Stimulated activated CD4-positive, alpha-beta T cell treated with anti-CD3 and anti-CD28 coated beads, Interleukin-1b, Interleukin-23, amount 100 ng/mL, for 1 hour (primary cell): ENCODE data around the gene CPNE7.

Source experiments
- DNase-seq, 2 donors: peaks; one replicate each; pipeline ENCODE4 v3.0.0-alpha.2; 2020; ENCODE audit warnings: low read depth in 2 of 2

The CPNE7 gene

GRCh38 chr16:89575247-89576152, at the start of gene CPNE7:
CPNE7 (plus strand) TSS chr16:89575758; CDS start chr16:89575898, 140 bp downstream.
- no peak for DNase-seq

GRCh38 chr16:89529097-89529496, 46.5 kb upstream of the CPNE7 start:
- no peak for DNase-seq

- DNase-seq, result no peak
Observed at GRCh38 chr16:89530401-89531381, 44.9 kb upstream of the CPNE7 start.

GRCh38 chr16:89531821-89532526, 43.6 kb upstream of the CPNE7 start:
- DNase-seq, result no peak

- DNase-seq, result peak in 1 of 2 donors; percentile 11
Observed at GRCh38 chr16:89534252-89534756, 41.3 kb upstream of the CPNE7 start.

- no peak for DNase-seq
Observed at GRCh38 chr16:89536371-89536770, 39.2 kb upstream of the CPNE7 start.

GRCh38 chr16:89536886-89537548, 38.5 kb upstream of the CPNE7 start:
- no peak for DNase-seq

- DNase-seq, result no peak
Observed at GRCh38 chr16:89537549-89537925, 38.0 kb upstream of the CPNE7 start.

- DNase-seq, result no peak
Observed at GRCh38 chr16:89538286-89538685, 37.3 kb upstream of the CPNE7 start.

- no peak for DNase-seq
Observed at GRCh38 chr16:89540557-89540956, 35.0 kb upstream of the CPNE7 start.

- no peak for DNase-seq
Observed at GRCh38 chr16:89541792-89542191, 33.8 kb upstream of the CPNE7 start.

GRCh38 chr16:89544113-89544512, 31.4 kb upstream of the CPNE7 start:
- no peak for DNase-seq

- DNase-seq, result no peak
Observed at GRCh38 chr16:89544713-89545043, 30.9 kb upstream of the CPNE7 start.

- no peak for DNase-seq
Observed at GRCh38 chr16:89545044-89545830, 30.3 kb upstream of the CPNE7 start.

GRCh38 chr16:89545831-89546574, 29.6 kb upstream of the CPNE7 start:
- no peak for DNase-seq

- no peak for DNase-seq
Observed at GRCh38 chr16:89546781-89547180, 28.8 kb upstream of the CPNE7 start.

GRCh38 chr16:89547291-89547690, 28.3 kb upstream of the CPNE7 start:
- no peak for DNase-seq

GRCh38 chr16:89547860-89548259, 27.7 kb upstream of the CPNE7 start:
- DNase-seq, result no peak

- DNase-seq, result no peak
Observed at GRCh38 chr16:89548344-89549006, 27.1 kb upstream of the CPNE7 start.
